ENCODE results near the gene LMOD1.

The LMOD1 gene

GRCh38 chr1:201851949-201852348 lies 94.4 kb downstream of the LMOD1 start:
- DNase-seq: no peak

GRCh38 chr1:201850053-201850397 lies 96.3 kb downstream of the LMOD1 start:
- DNase-seq: no peak

- DNase-seq: no peak
Measured at GRCh38 chr1:201849372-201850052, 96.8 kb downstream of the LMOD1 start.

- DNase-seq: no peak
Measured at GRCh38 chr1:201848230-201848629, 98.1 kb downstream of the LMOD1 start.

- no peak for DNase-seq
Measured at GRCh38 chr1:201847150-201847549, 99.2 kb downstream of the LMOD1 start.
